IPS DF 6.9 (cell line): ENCODE results near the gene ZCCHC3.

Experiments used
- DNase-seq: peaks from one replicate; pipeline ENCODE4 v3.0.0-alpha.2; 2013; ENCODE audit warnings: low read depth, low spot score
- H3K27ac ChIP-seq: one replicate; pipeline ENCODE4 v1.5.1; 2013; ENCODE audit warnings: low read length, control low read depth
- H3K27me3 ChIP-seq: 2 replicates; pipeline ENCODE4 v1.6.1; 2013; ENCODE audit warnings: mild to moderate bottlenecking, low read length; ENCODE audit not compliant: control insufficient read depth, insufficient read depth
- H3K36me3 ChIP-seq: 2 replicates; pipeline ENCODE4 v1.6.1; 2013; ENCODE audit warnings: low read length; ENCODE audit not compliant: control insufficient read depth, insufficient read depth
- H3K4me1 ChIP-seq: 2 replicates; pipeline ENCODE4 v1.6.1; 2013; ENCODE audit warnings: low read length; ENCODE audit not compliant: control insufficient read depth, insufficient read depth
- H3K4me3 ChIP-seq: 2 replicates; pipeline ENCODE4 v1.5.1; 2013; ENCODE audit warnings: mild to moderate bottlenecking, low read length
- H3K9me3 ChIP-seq: 2 replicates; pipeline ENCODE4 v1.6.1; 2013; ENCODE audit warnings: low read length, inconsistent platforms; ENCODE audit not compliant: control insufficient read depth, insufficient read depth
- WGBS: extraction: QIAGEN DNeasy Blood & Tissue Kit; methylation state at CpG from one replicate; pipeline ENCODE4 v1.1.7; 2013; ENCODE audit warnings: mixed read lengths, missing lambda C conversion rate; ENCODE audit not compliant: insufficient read length, insufficient coverage; 5-methylcytosine and 5-hydroxymethylcytosine counted together

Gene ZCCHC3

GRCh38 chr20:312866-313265 is 15.5 kb downstream of the ZCCHC3 start:
- no peaks in the 10 kb centered on the region for H3K9me3 ChIP-seq
- peaks cover 1% of the 10 kb centered on the region; the same call in 1 of the 2 replicates for H3K4me1 ChIP-seq
- no peak overlapping the region for H3K4me3 ChIP-seq
- DNase-seq = no peak
- no peak overlapping the region for H3K27ac ChIP-seq
- no peaks in the 10 kb centered on the region for H3K27me3 ChIP-seq
- no peaks in the 10 kb centered on the region for H3K36me3 ChIP-seq
- no CpG with 5 or more reads among the region's 1 CpG for WGBS

DNA sequence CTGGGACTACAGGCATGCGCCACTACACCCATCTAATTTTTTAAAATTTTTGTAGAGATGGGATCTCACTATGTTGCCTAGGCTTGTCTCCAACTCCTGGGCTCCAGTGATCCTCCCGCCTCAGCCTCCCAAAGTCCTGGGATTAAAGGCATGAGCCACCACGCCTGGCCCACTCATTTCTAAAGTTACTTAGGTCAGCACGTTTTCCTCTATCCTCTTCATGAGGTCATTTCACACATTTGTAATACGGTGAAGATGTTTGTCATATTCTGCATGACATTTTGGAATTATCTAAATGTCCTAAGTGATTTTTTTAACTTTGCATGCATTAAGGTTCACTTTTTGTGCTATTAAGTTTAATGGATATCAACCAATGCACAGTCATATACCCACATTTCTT is 16.0 kb downstream of the ZCCHC3 start:
- H3K4me1 ChIP-seq = peaks cover 1% of the 10 kb centered on the region; the same call in 1 of the 2 replicates
- no peak for DNase-seq
- H3K36me3 ChIP-seq = no peaks in the 10 kb centered on the region
- no peak overlapping the region for H3K27ac ChIP-seq
- no CpG with 5 or more reads among the region's 5 CpGs for WGBS
- H3K27me3 ChIP-seq = no peaks in the 10 kb centered on the region
- H3K9me3 ChIP-seq = no peaks in the 10 kb centered on the region
- H3K4me3 ChIP-seq = no peak overlapping the region

DNA sequence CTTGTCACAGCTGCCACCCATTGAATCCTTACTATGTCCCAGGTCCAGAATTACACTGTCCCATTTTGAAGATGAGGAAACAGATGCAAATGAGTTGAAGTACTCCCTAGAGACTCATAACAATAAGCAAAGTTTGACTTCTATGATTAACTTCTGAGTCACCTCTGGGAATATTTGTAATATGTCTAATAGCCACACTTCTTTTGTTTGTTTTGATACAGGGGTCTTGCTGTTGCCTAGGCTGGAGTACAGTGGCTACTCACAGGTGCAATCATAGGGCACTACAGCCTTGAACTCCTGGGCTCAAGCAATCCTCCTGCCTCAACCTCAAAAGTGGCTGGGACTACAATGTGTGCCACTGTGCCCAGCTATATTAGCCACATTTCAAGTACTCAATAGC is 16.6 kb downstream of the ZCCHC3 start:
- no peak for DNase-seq
- Histone ChIP-seq H3K36me3 (no peaks in the 10 kb centered on the region), H3K4me3 (no peak overlapping the region), H3K27ac (no peak overlapping the region), H3K27me3 (no peaks in the 10 kb centered on the region), H3K4me1 (no peaks in the 10 kb centered on the region), H3K9me3 (no peaks in the 10 kb centered on the region)

- Histone ChIP-seq H3K4me3 (no peak overlapping the region), H3K27ac (no peak overlapping the region), H3K9me3 (no peaks in the 10 kb centered on the region), H3K36me3 (no peaks in the 10 kb centered on the region), H3K27me3 (no peaks in the 10 kb centered on the region), H3K4me1 (no peaks in the 10 kb centered on the region)
- no CpG with 5 or more reads among the region's 2 CpGs for WGBS
- DNase-seq = no peak
These were observed 19.1 kb downstream of the ZCCHC3 start for GRCh38 chr20:316316-317068.

- Histone ChIP-seq H3K27me3 (no peaks in the 10 kb centered on the region), H3K9me3 (no peaks in the 10 kb centered on the region), H3K4me1 (peaks cover 1% of the 10 kb centered on the region; the same call in 1 of the 2 replicates), H3K36me3 (no peaks in the 10 kb centered on the region), H3K4me3 (peak overlapping the region; percentile 74; the same call in 1 of the 2 replicates), H3K27ac (no peak overlapping the region)
- peak; percentile 81 for DNase-seq
- WGBS = no CpG with 5 or more reads among the region's 69 CpGs
These were observed 27.0 kb downstream of the ZCCHC3 start for GRCh38 chr20:324177-325044.

DNA sequence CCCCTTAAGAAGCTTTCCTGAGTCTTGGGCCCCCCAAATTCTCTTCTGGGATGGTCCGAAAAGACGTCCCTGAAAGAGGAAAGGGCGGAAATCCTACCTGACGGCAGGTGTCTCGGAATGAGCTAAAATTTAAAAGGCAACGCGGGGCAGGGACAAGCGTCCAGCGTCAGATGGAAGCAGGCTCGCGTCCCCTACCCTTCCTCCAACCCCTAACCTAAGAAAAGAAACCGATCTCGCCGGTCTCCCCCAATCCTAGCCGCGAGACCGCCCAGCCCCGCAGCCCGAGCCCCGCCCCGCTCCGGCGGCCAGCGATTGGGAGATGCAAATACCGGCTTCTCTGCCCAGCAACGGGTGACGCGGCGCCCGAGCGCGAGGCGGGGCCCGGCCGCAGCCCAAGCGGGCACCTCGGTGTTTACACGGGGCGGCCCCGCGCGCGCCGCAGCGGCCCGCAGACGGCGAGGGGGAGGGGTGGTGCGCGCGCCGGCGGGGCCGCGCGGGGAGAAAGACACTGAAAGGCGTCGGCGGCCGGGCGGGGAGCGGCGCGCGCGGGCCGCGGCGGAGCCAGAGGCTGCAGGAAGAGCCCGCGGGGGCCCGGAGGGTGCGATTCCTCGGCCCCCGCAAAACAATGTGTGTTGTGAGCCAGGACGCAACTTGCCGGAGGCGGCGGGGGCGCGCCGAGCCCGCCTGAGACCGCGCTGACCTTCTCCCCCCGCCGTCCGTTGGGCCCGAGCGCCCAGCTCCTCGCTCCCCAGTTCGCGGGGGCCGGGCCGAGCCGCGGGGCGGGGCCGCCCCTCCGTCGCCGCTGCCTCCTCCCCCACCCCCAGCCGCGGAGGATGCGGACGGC is 27.9 kb downstream of the ZCCHC3 start, which contains the start of gene SOX12:
SOX12 (plus strand) TSS at position 508 of the 844 bp plus-strand sequence. CDS start 373 bp downstream, outside the sequence.
- peaks cover 5% of the 10 kb centered on the region; the same call in 1 of the 2 replicates for H3K4me1 ChIP-seq
- peak within 1 kb of the TSS; percentile 75 for H3K4me3 ChIP-seq
- H3K36me3 ChIP-seq = no peaks in the 10 kb centered on the region
- peak; percentile 89 for DNase-seq
- H3K9me3 ChIP-seq = no peaks in the 10 kb centered on the region
- no CpG with 5 or more reads among the region's 106 CpGs for WGBS
- H3K27me3 ChIP-seq = no peaks in the 10 kb centered on the region
- H3K27ac ChIP-seq = no peak within 1 kb of the TSS

DNA sequence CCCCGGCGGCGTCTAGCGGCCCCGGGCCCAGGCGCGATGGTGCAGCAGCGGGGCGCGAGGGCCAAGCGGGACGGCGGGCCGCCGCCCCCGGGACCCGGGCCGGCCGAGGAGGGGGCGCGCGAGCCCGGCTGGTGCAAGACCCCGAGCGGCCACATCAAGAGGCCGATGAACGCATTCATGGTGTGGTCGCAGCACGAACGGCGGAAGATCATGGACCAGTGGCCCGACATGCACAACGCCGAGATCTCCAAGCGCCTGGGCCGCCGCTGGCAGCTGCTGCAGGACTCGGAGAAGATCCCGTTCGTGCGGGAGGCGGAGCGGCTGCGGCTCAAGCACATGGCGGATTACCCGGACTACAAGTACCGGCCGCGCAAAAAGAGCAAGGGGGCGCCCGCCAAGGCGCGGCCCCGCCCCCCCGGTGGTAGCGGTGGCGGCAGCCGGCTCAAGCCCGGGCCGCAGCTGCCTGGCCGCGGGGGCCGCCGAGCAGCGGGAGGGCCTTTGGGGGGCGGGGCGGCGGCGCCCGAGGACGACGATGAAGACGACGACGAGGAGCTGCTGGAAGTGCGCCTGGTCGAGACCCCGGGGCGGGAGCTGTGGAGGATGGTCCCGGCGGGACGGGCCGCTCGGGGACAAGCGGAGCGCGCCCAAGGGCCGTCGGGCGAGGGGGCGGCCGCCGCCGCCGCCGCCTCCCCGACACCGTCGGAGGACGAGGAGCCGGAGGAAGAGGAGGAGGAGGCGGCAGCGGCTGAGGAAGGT is 28.7 kb downstream of the ZCCHC3 start:
- DNase-seq = no peak
- no CpG with 5 or more reads among the region's 103 CpGs for WGBS
- Histone ChIP-seq H3K36me3 (no peaks in the 10 kb centered on the region), H3K27me3 (no peaks in the 10 kb centered on the region), H3K4me3 (peak overlapping the region; percentile 75), H3K9me3 (no peaks in the 10 kb centered on the region), H3K4me1 (peaks cover 5% of the 10 kb centered on the region), H3K27ac (no peak overlapping the region)

GRCh38 chr20:326645-327185 is 29.3 kb downstream of the ZCCHC3 start:
- peaks cover 5% of the 10 kb centered on the region for H3K4me1 ChIP-seq
- H3K27me3 ChIP-seq = no peaks in the 10 kb centered on the region
- H3K9me3 ChIP-seq = no peaks in the 10 kb centered on the region
- H3K27ac ChIP-seq = no peak overlapping the region
- WGBS = no CpG with 5 or more reads among the region's 38 CpGs
- DNase-seq = no peak
- peak overlapping the region; percentile 75 for H3K4me3 ChIP-seq
- no peaks in the 10 kb centered on the region for H3K36me3 ChIP-seq

DNA sequence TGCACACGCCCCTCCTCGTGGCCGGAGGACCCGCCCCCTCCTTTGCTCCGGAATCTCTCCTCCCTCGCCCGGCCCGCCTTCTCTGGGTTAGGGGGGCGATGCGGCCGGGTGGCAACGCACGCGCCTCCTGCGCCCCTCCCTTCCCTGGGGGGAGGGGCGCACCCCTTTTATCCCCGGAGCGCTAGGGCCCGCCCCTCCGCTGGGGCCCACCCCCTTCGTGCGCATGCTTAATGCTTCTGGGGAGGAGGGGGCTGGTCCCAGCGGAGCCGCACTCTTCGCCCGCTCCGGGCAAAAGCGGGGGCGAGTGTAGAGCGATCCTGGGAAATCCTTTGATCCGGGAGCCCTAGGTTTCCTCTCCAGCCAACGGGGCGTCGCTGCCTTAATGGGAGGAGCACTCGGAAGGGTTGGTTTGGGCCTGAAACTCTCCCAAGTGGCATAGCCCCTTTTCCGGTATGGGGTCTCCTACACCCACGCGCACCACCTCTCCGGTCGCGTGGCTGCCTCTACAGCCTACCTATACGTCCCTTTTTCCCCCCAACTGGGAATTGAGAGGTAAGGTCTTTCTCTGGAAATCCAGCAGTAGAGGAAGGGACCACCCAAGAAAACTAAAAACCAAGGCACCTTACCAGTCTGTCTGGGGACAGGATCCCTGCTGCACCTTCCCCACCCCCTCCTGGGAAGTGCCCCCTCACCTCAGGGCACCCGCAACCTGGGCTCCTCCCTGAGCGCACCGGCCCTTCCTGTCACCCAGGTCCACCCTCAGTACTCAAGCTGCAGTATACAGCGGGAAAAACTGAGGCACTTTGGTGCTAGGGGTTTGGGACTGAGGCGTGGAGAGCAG is 30.0 kb downstream of the ZCCHC3 start:
- no peaks in the 10 kb centered on the region for H3K27me3 ChIP-seq
- peak overlapping the region; percentile 75; the same call in 1 of the 2 replicates for H3K4me3 ChIP-seq
- no CpG with 5 or more reads among the region's 47 CpGs for WGBS
- H3K27ac ChIP-seq = no peak overlapping the region
- DNase-seq = peak; percentile 93
- H3K36me3 ChIP-seq = no peaks in the 10 kb centered on the region
- H3K4me1 ChIP-seq = peaks cover 5% of the 10 kb centered on the region
- no peaks in the 10 kb centered on the region for H3K9me3 ChIP-seq
